Mesendoderm (in vitro differentiated cells): ENCODE results near the gene SEMA3E.

ENCODE experiments used
- DNase-seq: peaks from one replicate; pipeline ENCODE4 v3.0.0; 2013
- H2AK5ac ChIP-seq: 2 replicates; pipeline ENCODE4 v1.6.1; 2013; ENCODE audit warnings: low read length, inconsistent platforms
- H2BK120ac ChIP-seq: 2 replicates; pipeline ENCODE4 v1.6.1; 2013; ENCODE audit warnings: low read depth, mild to moderate bottlenecking, low read length, moderate library complexity, mixed read lengths
- H2BK15ac ChIP-seq: replicated peaks from 2 replicates; pipeline ENCODE4 v1.6.1; 2013; ENCODE audit warnings: low read depth, mild to moderate bottlenecking, moderate library complexity
- H2BK5ac ChIP-seq: 2 replicates; pipeline ENCODE4 v1.6.1; 2013; ENCODE audit warnings: low read length, inconsistent platforms
- H3K18ac ChIP-seq: 2 replicates; pipeline ENCODE4 v1.6.1; 2013; ENCODE audit warnings: mild to moderate bottlenecking, low read length, mixed read lengths
- H3K23ac ChIP-seq: one replicate; pipeline ENCODE4 v1.6.1; 2013; ENCODE audit warnings: low read length
- H3K27ac ChIP-seq: 2 replicates; pipeline ENCODE4 v1.5.1; 2013; ENCODE audit warnings: low read depth, mild to moderate bottlenecking, inconsistent platforms, low read length, moderate library complexity
- H3K27me3 ChIP-seq: 2 replicates; pipeline ENCODE4 v1.6.1; 2013; ENCODE audit warnings: low read length, control low read depth, mild to moderate bottlenecking, inconsistent platforms; ENCODE audit not compliant: insufficient read depth, poor library complexity
- H3K36me3 ChIP-seq: 2 replicates; pipeline ENCODE4 v1.6.1; 2013; ENCODE audit warnings: low read length, inconsistent platforms; ENCODE audit not compliant: control insufficient read depth, insufficient read depth
- H3K4ac ChIP-seq: one replicate; pipeline ENCODE4 v1.6.1; 2013; ENCODE audit warnings: low read depth, mild to moderate bottlenecking, low read length, moderate library complexity
- H3K4me1 ChIP-seq: 2 replicates; pipeline ENCODE4 v1.6.1; 2013; ENCODE audit warnings: low read depth, low read length, inconsistent platforms; ENCODE audit not compliant: control insufficient read depth
- H3K4me2 ChIP-seq: 2 replicates; pipeline ENCODE4 v1.6.1; 2013; ENCODE audit warnings: low read length
- H3K4me3 ChIP-seq: 2 replicates; pipeline ENCODE4 v1.5.1; 2013; ENCODE audit warnings: mild to moderate bottlenecking, low read length
- H3K56ac ChIP-seq: one replicate; pipeline ENCODE4 v1.6.1; 2013; ENCODE audit warnings: low read length
- H3K79me1 ChIP-seq: 2 replicates; pipeline ENCODE4 v1.6.1; 2013; ENCODE audit warnings: low read length, inconsistent platforms
- H3K79me2 ChIP-seq: 2 replicates; pipeline ENCODE4 v1.6.1; 2013; ENCODE audit warnings: mild to moderate bottlenecking, low read length; ENCODE audit not compliant: control insufficient read depth, insufficient read depth
- H3K9ac ChIP-seq: 2 replicates; pipeline ENCODE4 v1.6.1; 2013; ENCODE audit warnings: low read length, inconsistent platforms
- H4K5ac ChIP-seq: one replicate; pipeline ENCODE4 v1.6.1; 2013; ENCODE audit warnings: low read length
- H4K8ac ChIP-seq: one replicate; pipeline ENCODE4 v1.6.1; 2013; ENCODE audit warnings: low read depth, mild to moderate bottlenecking, control low read depth, low read length, moderate library complexity
- whole genome bisulfite sequencing: extraction: QIAGEN DNeasy Blood & Tissue Kit; methylation state at CpG from one replicate; pipeline ENCODE4 v1.1.7; 2013; ENCODE audit warnings: low lambda C conversion rate, missing lambda C conversion rate; ENCODE audit not compliant: insufficient coverage; ENCODE audit errors: extremely low coverage; 5-methylcytosine and 5-hydroxymethylcytosine counted together

Gene SEMA3E

GRCh38 chr7:83419013-83419412 lies 229.9 kb downstream of the SEMA3E start:
- Histone ChIP-seq H3K4me3 (no peak overlapping the region), H2AK5ac (no peak overlapping the region), H3K23ac (no peak overlapping the region), H2BK5ac (no peak overlapping the region), H3K79me2 (no peaks in the 10 kb centered on the region), H3K4me2 (no peak overlapping the region), H3K27me3 (no peaks in the 10 kb centered on the region), H3K27ac (no peak overlapping the region), H3K9ac (no peak overlapping the region), H3K79me1 (no peaks in the 10 kb centered on the region), H3K18ac (no peak overlapping the region), H3K56ac (no peak overlapping the region), H3K36me3 (no peaks in the 10 kb centered on the region), H2BK15ac (no peak overlapping the region), H4K5ac (no peak overlapping the region), H2BK120ac (no peak overlapping the region), H3K4ac (no peak overlapping the region), H4K8ac (no peak overlapping the region), H3K4me1 (no peaks in the 10 kb centered on the region)
- WGBS: no CpG with 5 or more reads among the region's 1 CpG
- DNase-seq: no peak

GRCh38 chr7:83415840-83416239 lies 233.1 kb downstream of the SEMA3E start:
- peak; percentile 83 for DNase-seq
- no peaks in the 10 kb centered on the region for H3K79me2 ChIP-seq
- H3K4me2 ChIP-seq: no peak overlapping the region
- H3K79me1 ChIP-seq: no peaks in the 10 kb centered on the region
- no peak overlapping the region for H2BK5ac ChIP-seq
- no peak overlapping the region for H3K9ac ChIP-seq
- peak overlapping the region; percentile 30 for H3K27ac ChIP-seq
- no peak overlapping the region for H2BK15ac ChIP-seq
- no peak overlapping the region for H3K4me3 ChIP-seq
- no peaks in the 10 kb centered on the region for H3K27me3 ChIP-seq
- H3K18ac ChIP-seq: peak overlapping the region; percentile 39
- H4K8ac ChIP-seq: no peak overlapping the region
- no peak overlapping the region for H3K23ac ChIP-seq
- no CpG with 5 or more reads among the region's 2 CpGs for WGBS
- no peak overlapping the region for H3K56ac ChIP-seq
- H2BK120ac ChIP-seq: no peak overlapping the region
- no peaks in the 10 kb centered on the region for H3K4me1 ChIP-seq
- H3K4ac ChIP-seq: no peak overlapping the region
- no peaks in the 10 kb centered on the region for H3K36me3 ChIP-seq
- H4K5ac ChIP-seq: no peak overlapping the region
- H2AK5ac ChIP-seq: no peak overlapping the region

GRCh38 chr7:83414947-83415346 lies 234.0 kb downstream of the SEMA3E start:
- Histone ChIP-seq H3K4me2 (no peak overlapping the region), H2BK15ac (peak overlapping the region; percentile 74), H2AK5ac (no peak overlapping the region), H3K4me1 (no peaks in the 10 kb centered on the region), H3K18ac (no peak overlapping the region), H3K23ac (no peak overlapping the region), H3K9ac (no peak overlapping the region), H3K36me3 (no peaks in the 10 kb centered on the region), H3K56ac (no peak overlapping the region), H3K79me2 (no peaks in the 10 kb centered on the region), H3K4me3 (no peak overlapping the region), H2BK5ac (no peak overlapping the region), H4K8ac (no peak overlapping the region), H3K27ac (no peak overlapping the region), H2BK120ac (no peak overlapping the region), H3K27me3 (no peaks in the 10 kb centered on the region), H3K4ac (no peak overlapping the region), H4K5ac (no peak overlapping the region), H3K79me1 (no peaks in the 10 kb centered on the region)
- no CpG with 5 or more reads among the region's 2 CpGs for whole genome bisulfite sequencing
- no peak for DNase-seq

- H3K4me1 ChIP-seq: no peaks in the 10 kb centered on the region
- no peaks in the 10 kb centered on the region for H3K36me3 ChIP-seq
- DNase-seq: no peak
- H3K27ac ChIP-seq: peak overlapping the region; percentile 22
- peak overlapping the region; percentile 99 for H2BK15ac ChIP-seq
- H3K4me3 ChIP-seq: no peak overlapping the region
- no peak overlapping the region for H4K8ac ChIP-seq
- no peaks in the 10 kb centered on the region for H3K79me2 ChIP-seq
- no peak overlapping the region for H3K18ac ChIP-seq
- no peak overlapping the region for H4K5ac ChIP-seq
- peak overlapping the region; percentile 52 for H3K4ac ChIP-seq
- H3K27me3 ChIP-seq: no peaks in the 10 kb centered on the region
- peak overlapping the region; percentile 38 for H2BK120ac ChIP-seq
- H2BK5ac ChIP-seq: no peak overlapping the region
- no peak overlapping the region for H3K56ac ChIP-seq
- no peak overlapping the region for H2AK5ac ChIP-seq
- H3K23ac ChIP-seq: no peak overlapping the region
- no peak overlapping the region for H3K4me2 ChIP-seq
- H3K9ac ChIP-seq: no peak overlapping the region
- WGBS: no CpG with 5 or more reads among the region's 4 CpGs
- no peaks in the 10 kb centered on the region for H3K79me1 ChIP-seq
Observed at GRCh38 chr7:83413831-83414230, 235.1 kb downstream of the SEMA3E start.

- Histone ChIP-seq H3K4ac (no peak overlapping the region), H2BK120ac (no peak overlapping the region), H3K27ac (peak overlapping the region; percentile 22), H3K4me3 (no peak overlapping the region), H2BK15ac (peak overlapping the region; percentile 99), H3K36me3 (no peaks in the 10 kb centered on the region), H3K56ac (no peak overlapping the region), H3K18ac (no peak overlapping the region), H3K79me1 (no peaks in the 10 kb centered on the region), H3K27me3 (no peaks in the 10 kb centered on the region), H3K79me2 (no peaks in the 10 kb centered on the region), H3K4me2 (no peak overlapping the region), H4K5ac (no peak overlapping the region), H2BK5ac (no peak overlapping the region), H4K8ac (no peak overlapping the region), H3K23ac (no peak overlapping the region), H3K4me1 (no peaks in the 10 kb centered on the region), H2AK5ac (no peak overlapping the region), H3K9ac (no peak overlapping the region)
- DNase-seq: peak; percentile 69
- 100% methylated on average over 1 of the region's 2 CpGs for WGBS
Observed at GRCh38 chr7:83413424-83413823, 235.5 kb downstream of the SEMA3E start.

- Histone ChIP-seq H3K23ac (no peak overlapping the region), H3K56ac (no peak overlapping the region), H2AK5ac (no peak overlapping the region), H4K5ac (no peak overlapping the region), H3K4me1 (no peaks in the 10 kb centered on the region), H3K79me2 (no peaks in the 10 kb centered on the region), H3K18ac (no peak overlapping the region), H3K9ac (no peak overlapping the region), H2BK120ac (no peak overlapping the region), H2BK15ac (no peak overlapping the region), H4K8ac (no peak overlapping the region), H3K79me1 (no peaks in the 10 kb centered on the region), H3K27me3 (no peaks in the 10 kb centered on the region), H3K27ac (no peak overlapping the region), H2BK5ac (no peak overlapping the region), H3K4ac (no peak overlapping the region), H3K4me2 (no peak overlapping the region), H3K36me3 (no peaks in the 10 kb centered on the region), H3K4me3 (no peak overlapping the region)
- DNase-seq: peak; percentile 58
- 100% methylated on average over 1 of the region's 3 CpGs for WGBS
Observed at GRCh38 chr7:83410989-83411591, 237.8 kb downstream of the SEMA3E start.
